GM23248 (cell line): ENCODE measurements around the gene DLG1. TPM values are rescaled to one million over a fixed set of nuclear protein-coding genes. Genes with fewer than 3 reads are reported as not detected.
A peak's percentile ranks its signal among the peaks of the same experiment; 100 is the strongest.
"Not testable (repeated sequence)": the region's sequence is repeated elsewhere in the genome, so short reads cannot be mapped to it uniquely, and the experiment has no call there.

Experiments
- DNase-seq: peaks from one replicate; pipeline ENCODE4 v3.0.0-alpha.2; 2015
- H2AFZ ChIP-seq: fragments of 200-600 bp; sonication (generic); 2 replicates; pipeline ENCODE4 v1.6.1; 2016; ENCODE audit warnings: antibody characterized with exemption
- H3F3A ChIP-seq: fragments of 200-600 bp; sonication (generic); 2 replicates; pipeline ENCODE4 v1.6.1; 2016; ENCODE audit warnings: mild to moderate bottlenecking, antibody characterized with exemption, mixed run types; ENCODE audit not compliant: insufficient read depth
- H3K27ac ChIP-seq: fragments of 200-600 bp; sonication (generic); 2 replicates; pipeline ENCODE4 v1.5.1; 2016; ENCODE audit warnings: mild to moderate bottlenecking
- H3K27me3 ChIP-seq: fragments of 200-600 bp; sonication (generic); replicated peaks from 2 replicates; pipeline ENCODE4 v1.6.1; 2016; ENCODE audit warnings: mild to moderate bottlenecking; ENCODE audit not compliant: insufficient read depth
- H3K36me3 ChIP-seq: fragments of 200-600 bp; sonication (generic); 2 replicates; pipeline ENCODE4 v1.6.1; 2016; ENCODE audit warnings: low read depth, mild to moderate bottlenecking
- H3K4me1 ChIP-seq: fragments of 200-600 bp; sonication (generic); 2 replicates; pipeline ENCODE4 v1.6.1; 2016; ENCODE audit warnings: mild to moderate bottlenecking; ENCODE audit not compliant: insufficient read depth
- H3K4me2 ChIP-seq: fragments of 200-600 bp; sonication (generic); one replicate; pipeline ENCODE4 v1.6.1; 2016; ENCODE audit warnings: mild to moderate bottlenecking; ENCODE audit not compliant: unreplicated experiment
- H3K4me3 ChIP-seq: fragments of 200-600 bp; sonication (generic); 2 replicates; pipeline ENCODE4 v1.5.1; 2016; ENCODE audit warnings: mild to moderate bottlenecking
- H3K79me2 ChIP-seq: fragments of 200-600 bp; sonication (generic); 2 replicates; pipeline ENCODE4 v1.6.1; 2016; ENCODE audit warnings: mild to moderate bottlenecking; ENCODE audit not compliant: insufficient read depth
- H3K9ac ChIP-seq: fragments of 200-600 bp; sonication (generic); 2 replicates; pipeline ENCODE4 v1.6.1; 2016; ENCODE audit warnings: mild to moderate bottlenecking
- H3K9me2 ChIP-seq: fragments of 200-600 bp; sonication (generic); 2 replicates; pipeline ENCODE4 v1.6.1; 2016; ENCODE audit warnings: mixed run types, mild to moderate bottlenecking, moderate library complexity; ENCODE audit not compliant: insufficient read depth
- H3K9me3 ChIP-seq: fragments of 200-600 bp; sonication (generic); one replicate; pipeline ENCODE4 v1.6.1; 2017; ENCODE audit warnings: low read depth
- H4K20me1 ChIP-seq: fragments of 200-600 bp; sonication (generic); 2 replicates; pipeline ENCODE4 v1.6.0; 2016; ENCODE audit not compliant: insufficient read depth
- EZH2 ChIP-seq: fragments of 200-600 bp; sonication (generic); IDR thresholded peaks from 2 replicates; pipeline ENCODE4 v1.6.1; 2018; ENCODE audit warnings: antibody characterized with exemption, mild to moderate bottlenecking; ENCODE audit not compliant: insufficient read depth, poor library complexity, severe bottlenecking
- EZH2phosphoT487 ChIP-seq: fragments of 200-600 bp; sonication (generic); IDR thresholded peaks from 2 replicates; pipeline ENCODE4 v1.6.1; 2018; ENCODE audit warnings: antibody characterized with exemption, moderate library complexity, mild to moderate bottlenecking, low read depth; ENCODE audit not compliant: insufficient read depth
- WGBS, 2 experiments: methylation state at CpG; one replicate each; pipeline ENCODE4 v1.1.6; 2015 to 2017; ENCODE audit warnings: low lambda C conversion rate in 2 of 2, low coverage in 1 of 2; ENCODE audit errors: missing lambda C conversion rate in 2 of 2; 5-methylcytosine and 5-hydroxymethylcytosine counted together
- in situ Hi-C: fragments of 300-500 bp; cut with MboI; formaldehyde crosslinking; loops from 2 replicates; pipeline ENCODE4 v1.15.0; 2020
- polyA plus RNA-seq: library from polyadenylated mRNA; unstranded; fragments of >200 nt; fragmentation: Nextera tagmentation; extraction: Ambion mirVana; gene quantifications from 2 replicates; pipeline ENCODE4 v1.2.1, GENCODE V29; 2016
- total RNA-seq: library from RNA; depleted of rRNA; stranded (reverse); fragments of >200 nt; shearing (Covaris generic); gene quantifications from 2 replicates; pipeline ENCODE4 v1.2.3, GENCODE V29; 2014

The DLG1 gene
- total and polyA plus RNA-seq, 2 experiments from 2014 or later = 23.2 to 45.9 TPM

DNA sequence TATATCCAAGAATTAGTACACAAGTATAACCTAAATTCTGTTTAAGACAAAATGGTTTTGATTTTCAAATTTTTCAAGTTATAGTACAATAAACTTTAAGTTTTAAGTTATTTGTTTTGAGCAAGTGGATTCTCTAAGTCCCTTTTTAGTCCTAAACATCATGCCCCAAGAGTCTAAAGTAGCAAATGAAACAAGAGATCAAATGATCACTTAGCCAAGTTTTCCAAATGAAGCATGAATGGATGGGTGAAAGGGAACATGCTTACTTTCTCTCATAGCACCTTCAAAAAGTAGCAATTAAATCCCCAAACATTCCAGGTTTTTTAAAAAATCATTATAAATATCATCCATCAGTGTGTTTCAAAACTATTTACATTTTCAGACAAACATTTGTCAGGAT, 19.5 kb downstream of the DLG1 start:
- H3K36me3 ChIP-seq = peaks cover 30% of the 10 kb centered on the region
- H3K4me2 ChIP-seq = no peak overlapping the region
- no peak overlapping the region for H3K9ac ChIP-seq
- no peaks in the 10 kb centered on the region for H3K9me3 ChIP-seq
- in situ Hi-C loops = no loop called here
- no peaks in the 10 kb centered on the region for H4K20me1 ChIP-seq
- no peaks in the 10 kb centered on the region for H3K27me3 ChIP-seq
- no peak overlapping the region for H3K27ac ChIP-seq
- H3K4me3 ChIP-seq = no peak overlapping the region
- no peak overlapping the region for H2AFZ ChIP-seq
- H3K4me1 ChIP-seq = no peaks in the 10 kb centered on the region
- no peaks in the 10 kb centered on the region for H3F3A ChIP-seq
- no peak for TF ChIP-seq EZH2
- no peak for TF ChIP-seq EZH2phosphoT487
- DNase-seq = no peak
- peaks cover 93% of the 10 kb centered on the region for H3K79me2 ChIP-seq
- no peaks in the 10 kb centered on the region for H3K9me2 ChIP-seq

DNA sequence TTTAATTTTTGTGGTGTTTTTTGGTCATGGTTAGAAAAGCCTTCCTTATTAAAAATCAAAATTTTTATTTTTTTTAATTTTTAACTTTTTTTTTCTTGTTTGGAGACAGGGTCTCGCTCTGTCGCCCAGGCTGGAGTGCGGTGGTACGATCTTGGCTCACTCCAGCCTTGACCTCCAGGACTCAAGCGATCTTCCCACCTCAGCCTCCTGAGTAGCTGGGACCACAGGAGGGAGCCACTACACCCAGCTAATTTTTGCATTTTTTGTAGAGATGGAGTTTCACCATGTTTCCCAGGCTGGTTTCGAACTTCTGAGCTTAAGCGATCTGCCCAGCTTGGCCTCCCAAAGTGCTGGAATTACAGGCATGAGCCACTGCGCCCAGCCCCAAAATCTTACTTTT, 21.6 kb downstream of the DLG1 start:
- H3K27me3 ChIP-seq, H3K9ac ChIP-seq, in situ Hi-C loops, H3F3A ChIP-seq, H3K9me3 ChIP-seq, H3K4me2 ChIP-seq, H4K20me1 ChIP-seq, H3K27ac ChIP-seq, H3K4me1 ChIP-seq, H2AFZ ChIP-seq, H3K4me3 ChIP-seq, H3K9me2 ChIP-seq: not testable (repeated sequence)
- peak; percentile 21 for DNase-seq
- Histone ChIP-seq H3K36me3 (peaks cover 17% of the 10 kb centered on the region), H3K79me2 (peaks cover 93% of the 10 kb centered on the region)
- WGBS, 2 experiments = 94 to 95% methylated on average over 8 of the region's 8 CpGs

DNA sequence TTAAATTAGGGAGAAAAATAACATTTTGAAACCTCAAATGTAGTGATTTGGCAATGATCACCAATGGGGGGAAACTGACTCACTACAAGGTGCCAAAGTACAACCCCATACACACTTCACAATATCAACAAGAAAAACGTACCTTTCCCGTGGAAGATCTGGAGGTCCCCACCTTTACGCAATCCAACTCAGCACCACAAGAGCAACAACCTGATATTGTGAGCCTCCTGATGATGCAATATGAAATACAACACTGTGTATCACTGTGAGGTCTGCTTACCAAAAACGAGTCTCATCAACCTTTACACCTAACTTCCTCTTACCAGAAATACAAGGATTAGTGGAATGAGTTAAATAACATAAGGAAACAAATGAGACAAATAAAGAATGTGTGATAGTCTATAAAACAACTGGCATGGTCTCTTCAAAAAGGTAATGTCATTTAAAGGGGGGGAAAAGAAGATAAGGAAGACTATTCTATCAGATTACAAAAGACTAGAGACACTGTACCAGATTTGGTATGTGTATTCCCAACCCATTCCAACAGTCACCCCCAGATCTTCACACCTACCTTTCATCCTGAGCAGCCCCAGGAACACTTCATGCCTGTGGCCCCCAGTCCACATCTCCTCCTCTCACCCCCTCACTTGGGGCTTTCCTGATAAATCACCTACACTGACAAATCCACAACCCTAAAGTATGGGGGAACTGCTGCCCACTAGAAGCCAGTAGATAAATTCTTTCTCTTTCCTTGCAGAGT, 27.7 kb downstream of the DLG1 start:
- peaks cover 12% of the 10 kb centered on the region; the same call in 1 of the 2 replicates for H3K4me1 ChIP-seq

DNA sequence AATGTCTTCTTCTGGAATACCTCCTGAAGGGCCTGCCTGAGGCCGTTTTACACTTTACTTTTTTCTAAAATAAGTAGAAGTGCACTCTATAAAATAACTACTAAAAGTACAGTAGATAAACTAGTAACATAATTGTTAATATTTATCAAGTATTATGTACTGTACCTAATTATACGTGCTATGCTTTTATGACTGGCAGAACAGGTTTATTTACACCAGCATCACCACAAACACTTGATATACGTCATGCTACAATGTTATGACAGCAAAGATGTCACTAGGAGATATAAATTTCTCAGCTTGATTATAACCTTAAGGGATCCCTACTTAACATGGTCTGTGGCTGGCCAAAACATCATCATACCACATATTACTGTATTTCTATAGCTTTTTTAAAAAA, 29.4 kb downstream of the DLG1 start:
- Histone ChIP-seq H3K9me2 (no peaks in the 10 kb centered on the region), H3K4me2 (no peak overlapping the region), H3K79me2 (peaks cover 100% of the 10 kb centered on the region), H3K4me3 (no peak overlapping the region), H3K4me1 (peaks cover 12% of the 10 kb centered on the region; the same call in 1 of the 2 replicates), H3K36me3 (peaks cover 5% of the 10 kb centered on the region; the same call in 1 of the 2 replicates), H3K27me3 (no peaks in the 10 kb centered on the region), H3K27ac (no peak overlapping the region), H3K9ac (no peak overlapping the region), H3K9me3 (no peaks in the 10 kb centered on the region), H4K20me1 (0 out of 2 replicates have a peak, but pooled peaks cover 11% of the 10 kb centered on the region), H3F3A (no peaks in the 10 kb centered on the region), H2AFZ (no peak overlapping the region)
- no peak for DNase-seq
- in situ Hi-C loops = no loop called here
- TF ChIP-seq EZH2phosphoT487 (no peak), EZH2 (no peak)
- 93 to 96% methylated on average over 3 of the region's 3 CpGs for WGBS, 2 experiments

More for the DNA sequence above, 27.7 kb downstream of the DLG1 start:
- H3K4me2 ChIP-seq = no peak overlapping the region
- 77 to 82% methylated on average over 4 of the region's 4 CpGs for WGBS, 2 experiments
- H4K20me1 ChIP-seq = 0 out of 2 replicates have a peak, but pooled peaks cover 11% of the 10 kb centered on the region
- no peak overlapping the region for H3K27ac ChIP-seq
- H3K9me2 ChIP-seq = no peaks in the 10 kb centered on the region
- H2AFZ ChIP-seq = no peak overlapping the region
- H3K27me3 ChIP-seq = no peaks in the 10 kb centered on the region
- in situ Hi-C loops = no loop called here
- no peak overlapping the region for H3K4me3 ChIP-seq
- H3K79me2 ChIP-seq = peaks cover 100% of the 10 kb centered on the region
- H3K36me3 ChIP-seq = peaks cover 8% of the 10 kb centered on the region; the same call in 1 of the 2 replicates
- no peak for TF ChIP-seq EZH2
- TF ChIP-seq EZH2phosphoT487 = no peak
- H3K9me3 ChIP-seq = no peaks in the 10 kb centered on the region
- no peaks in the 10 kb centered on the region for H3F3A ChIP-seq
- H3K9ac ChIP-seq = no peak overlapping the region
- no peak for DNase-seq
